K562 (cell line): ENCODE results near the gene COX14. TPM values are rescaled to one million over a fixed set of nuclear protein-coding genes. Genes with fewer than 3 reads are reported as not detected.

Experiments used
- ATAC-seq: fragments of 200-7000 bp; cut with Tn5 transposase; 3 replicates; pipeline ENCODE4 v1.9.1; 2020; ENCODE audit warnings: moderate library complexity
- BruUV-seq: library from RNA; stranded (reverse); fragments of 400-500 nt; replicated peaks from 2 replicates; lab custom pipeline; 2021; lab: Mats Ljungman, UMichigan
- CTCF ChIA-PET: fragments of 300-600 bp; formaldehyde crosslinking; extraction: SDS; loops from one replicate; lab custom pipeline; 2021; ENCODE audit warnings: low intra/inter-chr PET ratio; lab: Yijun Ruan, JAX
- POLR2A ChIA-PET: fragments of 300-600, 350-650 bp; sonication (Branson Sonifier 250); formaldehyde crosslinking; extraction: SDS; loops from one replicate; lab custom pipeline; 2021; ENCODE audit warnings: antibody characterized with exemption, inconsistent platforms; lab: Yijun Ruan, JAX
- DNase-seq, 4 experiments: peaks; one replicate each; pipeline versions ENCODE4 v3.0.0 to v3.0.0-alpha.2; 2011 to 2018; ENCODE audit warnings: low spot score in 3 of 4, mixed read lengths in 3 of 4; ENCODE audit errors: extremely low read depth in 1 of 4
- FAIRE-seq: peaks from 2 replicates; lab custom pipeline; 2011; peaks lifted over from hg19 to GRCh38; lab: Jason Lieb, UNC
- H2AFZ ChIP-seq: 2 replicates; pipeline ENCODE4 v1.6.0; 2011; ENCODE audit warnings: low read depth, low read length, control low read depth, inconsistent platforms
- H3K27ac ChIP-seq: fragments of 200-600 bp; 3 replicates; pipeline ENCODE4 v1.8.0; 2011; ENCODE audit warnings: low read depth, mild to moderate bottlenecking, control low read depth, inconsistent platforms, low read length, moderate library complexity, mixed read lengths; ENCODE audit errors: extremely low read depth
- H3K27me3 ChIP-seq, 2 experiments: fragments of 300-600 bp in 1 of 2; 2 replicates in 1 of 2; 3 replicates in 1 of 2; pipeline versions ENCODE4 v1.6.0 to v1.8.0; 2011; ENCODE audit warnings: inconsistent platforms in 2 of 2, low read length in 2 of 2, mild to moderate bottlenecking in 1 of 2, mixed read lengths in 1 of 2, moderate library complexity in 1 of 2; ENCODE audit not compliant: control insufficient read depth in 2 of 2, insufficient read depth in 2 of 2
- H3K36me3 ChIP-seq: fragments of 300-600 bp; 3 replicates; pipeline ENCODE4 v1.8.0; 2011; ENCODE audit warnings: mild to moderate bottlenecking, low read length, inconsistent platforms; ENCODE audit not compliant: control insufficient read depth, insufficient read depth
- H3K4me1 ChIP-seq, 2 experiments: fragments of 200-600 bp in 1 of 2; replicated peaks in 1 of 2; 2 replicates in 1 of 2; 3 replicates in 1 of 2; pipeline versions ENCODE4 v1.5.1 to v1.8.0; 2011; ENCODE audit warnings: inconsistent platforms in 2 of 2, low read length in 2 of 2, mild to moderate bottlenecking in 1 of 2, mixed read lengths in 1 of 2, moderate library complexity in 1 of 2; ENCODE audit not compliant: control insufficient read depth in 2 of 2, insufficient read depth in 2 of 2
- H3K4me2 ChIP-seq: 2 replicates; pipeline ENCODE4 v1.6.1; 2011; ENCODE audit warnings: low read length, control low read depth, inconsistent platforms, mixed read lengths; ENCODE audit not compliant: insufficient read depth
- H3K4me3 ChIP-seq: fragments of 200-600 bp; sonication (generic), shearing (Covaris generic); 2 replicates; pipeline ENCODE4 v1.5.1; 2016; ENCODE audit warnings: control low read depth, inconsistent platforms
- H3K79me2 ChIP-seq: fragments of 200-600 bp; 3 replicates; pipeline ENCODE4 v1.8.0; 2011; ENCODE audit warnings: low read length, inconsistent platforms; ENCODE audit not compliant: control insufficient read depth, insufficient read depth
- H3K9ac ChIP-seq, 2 experiments: 2 replicates each; pipeline versions ENCODE4 v1.6.0 to v1.6.1; 2011; ENCODE audit warnings: low read depth in 2 of 2, low read length in 2 of 2, control low read depth in 1 of 2, inconsistent platforms in 1 of 2, mild to moderate bottlenecking in 1 of 2, mixed read lengths in 1 of 2; ENCODE audit not compliant: insufficient read depth in 1 of 2
- H3K9me1 ChIP-seq: one replicate; pipeline ENCODE4 v1.6.0; 2011; ENCODE audit warnings: inconsistent platforms, mild to moderate bottlenecking, low read length, moderate library complexity; ENCODE audit not compliant: control insufficient read depth, insufficient read depth
- H3K9me3 ChIP-seq: replicated peaks from 2 replicates; pipeline ENCODE4 v1.5.1; 2011; ENCODE audit warnings: low read depth, low read length, inconsistent platforms; ENCODE audit not compliant: control insufficient read depth, insufficient read depth
- H4K20me1 ChIP-seq: replicated peaks from 2 replicates; pipeline ENCODE4 v1.6.1; 2011; ENCODE audit warnings: low read length, inconsistent platforms, mixed read lengths; ENCODE audit not compliant: control insufficient read depth, insufficient read depth
- BACH1 ChIP-seq: fragments of 200-800 bp; sonication (Bioruptor generic); IDR thresholded peaks from 2 replicates; pipeline ENCODE4 v1.6.1; 2016; ENCODE audit warnings: missing genetic modification characterization, missing compliant biosample characterization
- BRF1 ChIP-seq: IDR thresholded peaks from 3 replicates; pipeline ENCODE4 v1.6.1; 2011; ENCODE audit warnings: borderline replicate concordance, mild to moderate bottlenecking; ENCODE audit not compliant: insufficient read length; ENCODE audit errors: extremely low read depth
- EHMT2 ChIP-seq: fragments of 450-650 bp; IDR thresholded peaks from 2 replicates; pipeline ENCODE4 v1.6.1; 2018; ENCODE audit warnings: antibody characterized with exemption
- L3MBTL2 ChIP-seq: fragments of 450-650 bp; IDR thresholded peaks from 2 replicates; pipeline ENCODE4 v1.6.1; 2016; ENCODE audit warnings: mild to moderate bottlenecking, moderate library complexity
- MBD2 ChIP-seq: sonication (generic); IDR thresholded peaks from 2 replicates; pipeline ENCODE4 v1.6.1; 2016; ENCODE audit warnings: low read depth, borderline replicate concordance
- MIER1 ChIP-seq: fragments of 450-650 bp; IDR thresholded peaks from 2 replicates; pipeline ENCODE4 v1.6.1; 2016; ENCODE audit warnings: antibody characterized with exemption, mild to moderate bottlenecking, low read depth
- NCOA2 ChIP-seq, 2 experiments: fragments of 450-650 bp; IDR thresholded peaks; 2 replicates each; pipeline ENCODE4 v1.6.1; 2018; ENCODE audit warnings: mild to moderate bottlenecking in 2 of 2, moderate library complexity in 1 of 2; ENCODE audit not compliant: partially characterized antibody in 2 of 2
- PHB ChIP-seq: fragments of 250-450 bp; sonication (Bioruptor Pico); IDR thresholded peaks from 2 replicates; pipeline ENCODE4 v1.5.0; 2021
- RAD51 ChIP-seq: fragments of 450-650 bp; IDR thresholded peaks from 2 replicates; pipeline ENCODE4 v1.7.1; 2016; ENCODE audit warnings: low read depth, mild to moderate bottlenecking, borderline replicate concordance
- RBFOX2 ChIP-seq: fragments of 200-400 bp; formaldehyde crosslinking; IDR thresholded peaks from 2 replicates; pipeline ENCODE4 v1.6.1; 2017; ENCODE audit warnings: low read depth, mild to moderate bottlenecking, low read length, moderate library complexity
- USF2 ChIP-seq: sonication (generic); formaldehyde crosslinking; IDR thresholded peaks from 2 replicates; pipeline ENCODE4 v1.5.0; 2020; ENCODE audit warnings: missing genetic modification reagents
- ZFX ChIP-seq: sonication (generic); formaldehyde crosslinking; IDR thresholded peaks from 2 replicates; pipeline ENCODE4 v1.8.0; 2022; ENCODE audit warnings: mild to moderate bottlenecking, missing genetic modification reagents, moderate library complexity
- ZNF133 ChIP-seq: fragments of 250-450 bp; sonication (Bioruptor Pico); IDR thresholded peaks from 2 replicates; pipeline ENCODE4 v1.4.0; 2020; ENCODE audit warnings: mild to moderate bottlenecking
- ZNF347 ChIP-seq: fragments of 450-650 bp; formaldehyde crosslinking; IDR thresholded peaks from 2 replicates; pipeline ENCODE4 v1.4.0; 2020; ENCODE audit warnings: low read depth, mild to moderate bottlenecking, moderate library complexity
- ZNF592 ChIP-seq: fragments of 450-650 bp; IDR thresholded peaks from 2 replicates; pipeline ENCODE4 v1.6.1; 2017; ENCODE audit warnings: antibody characterized with exemption, mild to moderate bottlenecking
- WGBS: fragments of 100-300 bp; shearing (Covaris generic); methylation state at CpG from one replicate; pipeline ENCODE4 v1.1.6; 2016; ENCODE audit warnings: low coverage, mixed read lengths; ENCODE audit not compliant: insufficient coverage; ENCODE audit errors: missing lambda C conversion rate; 5-methylcytosine and 5-hydroxymethylcytosine counted together
- in situ Hi-C: fragments of 300-500 bp; cut with MboI; formaldehyde crosslinking; loops from 4 replicates; pipeline ENCODE4 v1.15.0; 2018; ENCODE audit warnings: inconsistent platforms, mixed read lengths
- intact Hi-C: fragments of 100-400 bp; cut with micrococcal nuclease; formaldehyde crosslinking; loops from 2 replicates; pipeline ENCODE4 v1.14.2; 2022
- polyA plus RNA-seq, 8 experiments: library from polyadenylated mRNA; depleted of rRNA in 4 of 8; stranded (reverse) in 5 of 8; unstranded in 3 of 8; fragments of >200 nt; fragmentation: Nextera tagmentation in 2 of 8; fragmentation: Illumina TruSeq in 1 of 8; extraction: Ambion mirVana in 2 of 8; extraction: Trizol in 1 of 8; gene quantifications; 2 replicates each; pipeline versions ENCODE4 v1.2.1 to v1.2.3, GENCODE V29; 2011 to 2014; ENCODE audit warnings: inconsistent platforms in 1 of 8, missing spikeins in 1 of 8
- total RNA-seq, 7 experiments: library from RNA; depleted of rRNA in 6 of 7; stranded (reverse); fragments of >200 nt in 6 of 7; fragmentation: Illumina TruSeq in 2 of 7; extraction: Trizol in 2 of 7; gene quantifications; 2 replicates each; pipeline versions ENCODE4 v1.2.1 to v1.2.3, GENCODE V29; 2011 to 2021; ENCODE audit warnings: low replicate concordance in 1 of 7

Gene COX14
- total and polyA plus RNA-seq, 9 of the 15 experiments (the other 6 are each of a cell fraction or from before 2014, with no cell fraction given), result 44.4 to 269 (median 53.4) TPM

- TF ChIP-seq ZNF347 (CRISPR knock-in tag) (no peak), EHMT2 (peak; percentile 62; the same call in 1 of the 2 replicates), MBD2 (no peak), MIER1 (0 out of 2 replicates have a peak, but pooled peaks have one; percentile 28), PHB (CRISPR knock-in tag) (no peak), BACH1 (tag) (no peak), ZNF133 (CRISPR knock-in tag) (no peak), ZFX (CRISPR knock-in tag) (no peak), NCOA2 (IDR thresholded peaks at IDR 0.05; ENCODE audit: partially characterized antibody in 2 of 2) (no peak)
These were observed 32.3 kb upstream of the COX14 start (continued) for GRCh38 chr12:50079771-50080170.

GRCh38 chr12:50081096-50081808, 30.8 kb upstream of the COX14 start:
- CTCF ChIA-PET, result no interaction called here
- intact Hi-C loops (no loop called here), in situ Hi-C loops (loop anchor here (5.0 kb wide), 1 partner anchor 96 kb away; no protein-coding TSS in a partner anchor)
- POLR2A ChIA-PET, result interaction anchor here (0.6 to 1.1 kb wide), 3 partner anchors 42 to 86 kb away, joined by 3 to 4 read pairs (median 4); partner anchors contain the start of gene CERS5
- H3K9me3 ChIP-seq, result no peaks in the 10 kb centered on the region
- no TSS peak for BruUV-seq
- ATAC-seq (no peak), FAIRE-seq (no peak), DNase-seq (peak in 2 of 4 experiments; percentile 65 to 69)
- peak overlapping the region in 1 of 2 experiments; percentile 66; a peak in 2 of 4 replicates for H3K9ac ChIP-seq
- no peak overlapping the region for H3K27ac ChIP-seq
- no peaks in the 10 kb centered on the region for H3K27me3 ChIP-seq
- peaks cover 10% of the 10 kb centered on the region for H3K79me2 ChIP-seq
- H2AFZ ChIP-seq, result peak overlapping the region; percentile 73; the same call in 1 of the 2 replicates
- peaks cover 10 to 21% of the 10 kb centered on the region in 2 experiments; a peak in 4 of 5 replicates for H3K4me1 ChIP-seq
- H3K4me3 ChIP-seq, result no peak overlapping the region
- H3K9me1 ChIP-seq, result no peaks in the 10 kb centered on the region
- 17% methylated on average over 29 of the region's 46 CpGs for WGBS
- H4K20me1 ChIP-seq, result peaks cover 5% of the 10 kb centered on the region
- H3K4me2 ChIP-seq, result no peak overlapping the region; the same call in 1 of the 2 replicates
- H3K36me3 ChIP-seq, result peaks cover 4% of the 10 kb centered on the region; the same call in 2 of the 3 replicates
- TF ChIP-seq ZNF592, result no peak
- TF ChIP-seq ZNF347 (CRISPR knock-in tag), result no peak
- TF ChIP-seq L3MBTL2, result peak; percentile 62
- 0 out of 2 replicates have a peak, but pooled peaks have one; percentile 23 for TF ChIP-seq RBFOX2
- TF ChIP-seq RAD51, result peak; percentile 14; the same call in 1 of the 2 replicates
- no peak for TF ChIP-seq BRF1
- TF ChIP-seq USF2, result peak; percentile 39; the same call in 1 of the 2 replicates
